Left lung (tissue), 10 donors: ENCODE data around the gene CDK5. TPM values are rescaled to one million over a fixed set of nuclear protein-coding genes. Genes with fewer than 3 reads are reported as not detected.

Experiments used
- ATAC-seq: fragments of 200-7000 bp; cut with Tn5 transposase; one replicate; pipeline ENCODE4 v1.9.1; 2020; ENCODE audit warnings: moderate library complexity
- DNase-seq, 4 donors: peaks; one replicate each; pipeline ENCODE4 v3.0.0-alpha.2; 2013 to 2020
- H3K27ac ChIP-seq, 2 donors: fragments of 200-600 bp; sonication (generic) in 1 of 2; one replicate each; pipeline versions ENCODE4 v1.5.0 to v1.8.0; 2020 to 2021
- H3K27me3 ChIP-seq, 2 donors: fragments of 200-600 bp; sonication (generic) in 1 of 2; one replicate each; pipeline versions ENCODE4 v1.5.0 to v1.8.0; 2020 to 2021
- H3K36me3 ChIP-seq, 2 donors: fragments of 200-600 bp; sonication (generic) in 1 of 2; one replicate each; pipeline versions ENCODE4 v1.5.0 to v1.8.0; 2020 to 2021
- H3K4me1 ChIP-seq, 2 donors: fragments of 200-600 bp; one replicate each; pipeline ENCODE4 v1.8.0; 2021
- H3K4me3 ChIP-seq, 2 donors: fragments of 200-600 bp; sonication (generic) in 1 of 2; one replicate each; pipeline versions ENCODE4 v1.5.0 to v1.8.0; 2020 to 2021; ENCODE audit warnings: mild to moderate bottlenecking in 1 of 2
- H3K9me3 ChIP-seq, 2 donors: fragments of 200-600 bp; sonication (generic) in 1 of 2; one replicate each; pipeline versions ENCODE4 v1.5.0 to v1.8.0; 2020 to 2021
- intact Hi-C, 2 donors: fragments of 100-400 bp; cut with DNase I; formaldehyde crosslinking; loops; one replicate each; pipeline versions ENCODE4 v1.11.2 to v1.14.2; 2022
- polyA plus RNA-seq, 6 donors: library from polyadenylated mRNA; unstranded; fragments of 120-200 nt; gene quantifications; one replicate each; pipeline ENCODE4 v1.2.1, GENCODE V29; 2013; ENCODE audit not compliant: insufficient read length in 6 of 6
- total RNA-seq, 2 donors: library from RNA; stranded (reverse); fragmentation: NEBNext Ultra II Directional; extraction: Animal tissue kit (Norgen Biotek cat#: 25700); gene quantifications; one replicate each; pipeline ENCODE4 v1.2.1, GENCODE V29; 2021
- TF ChIP-seq, protein P1 (sequence below), 2 donors: fragments of 200-600 bp; sonication (generic) in 1 of 2; IDR thresholded peaks; one replicate each; pipeline versions ENCODE4 v1.5.0 to v1.8.0; 2021; ENCODE audit warnings: antibody characterized with exemption in 2 of 2
- donor health status: DM: no; HTN: yes; CAD: no.
- donor health status: DM: no; HTN: no; CAD: no.

CDK5 gene
- total and polyA plus RNA-seq, 8 donors: 13.8 to 17.1 (median 14.7) TPM

DNA sequence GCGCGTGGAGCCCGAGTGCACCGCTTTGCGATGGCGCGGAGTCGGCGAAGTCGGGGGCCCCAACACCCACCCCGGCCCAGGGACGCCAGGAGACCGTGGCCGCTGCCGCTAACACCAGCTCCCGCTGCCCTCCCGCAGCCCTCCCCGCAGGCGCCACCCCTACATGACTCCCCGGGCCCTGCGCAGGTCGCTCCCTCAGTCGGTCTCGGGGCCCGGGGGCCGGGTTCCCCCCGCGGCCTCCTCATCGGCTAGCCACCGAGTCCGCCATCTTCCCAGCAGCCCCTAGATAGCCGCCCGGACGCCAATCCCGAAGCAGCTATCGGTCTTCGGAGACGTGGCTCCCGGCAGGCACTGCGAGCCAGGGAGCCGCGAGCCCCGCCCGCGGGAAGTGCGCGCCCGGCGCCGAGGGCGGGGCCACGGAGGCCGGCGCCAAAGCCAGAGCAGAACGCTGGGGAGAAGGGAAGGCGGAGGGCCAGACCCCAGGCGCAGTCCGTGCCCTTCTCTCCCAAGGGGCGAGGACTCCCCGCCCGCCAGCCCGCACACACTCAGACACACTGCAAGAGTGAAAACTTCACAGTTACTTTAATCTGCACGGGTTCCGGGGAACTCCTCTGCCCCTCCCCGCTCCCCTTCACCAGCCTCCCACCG lies 22.9 kb upstream of the CDK5 start, which contains the start of gene FASTK:
FASTK (minus strand) TSS at position 288 of the 648 bp plus-strand sequence; CDS start at position 245, 43 bp downstream.
- intact Hi-C loops: no loop called here
- TF ChIP-seq, protein P1, sequence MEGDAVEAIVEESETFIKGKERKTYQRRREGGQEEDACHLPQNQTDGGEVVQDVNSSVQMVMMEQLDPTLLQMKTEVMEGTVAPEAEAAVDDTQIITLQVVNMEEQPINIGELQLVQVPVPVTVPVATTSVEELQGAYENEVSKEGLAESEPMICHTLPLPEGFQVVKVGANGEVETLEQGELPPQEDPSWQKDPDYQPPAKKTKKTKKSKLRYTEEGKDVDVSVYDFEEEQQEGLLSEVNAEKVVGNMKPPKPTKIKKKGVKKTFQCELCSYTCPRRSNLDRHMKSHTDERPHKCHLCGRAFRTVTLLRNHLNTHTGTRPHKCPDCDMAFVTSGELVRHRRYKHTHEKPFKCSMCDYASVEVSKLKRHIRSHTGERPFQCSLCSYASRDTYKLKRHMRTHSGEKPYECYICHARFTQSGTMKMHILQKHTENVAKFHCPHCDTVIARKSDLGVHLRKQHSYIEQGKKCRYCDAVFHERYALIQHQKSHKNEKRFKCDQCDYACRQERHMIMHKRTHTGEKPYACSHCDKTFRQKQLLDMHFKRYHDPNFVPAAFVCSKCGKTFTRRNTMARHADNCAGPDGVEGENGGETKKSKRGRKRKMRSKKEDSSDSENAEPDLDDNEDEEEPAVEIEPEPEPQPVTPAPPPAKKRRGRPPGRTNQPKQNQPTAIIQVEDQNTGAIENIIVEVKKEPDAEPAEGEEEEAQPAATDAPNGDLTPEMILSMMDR (IDR thresholded peaks at IDR 0.05): no peak
- Histone ChIP-seq H3K27me3 (no peaks in the 10 kb centered on the region), H3K27ac (peak within 1 kb of the TSS; percentile 91), H3K36me3 (peaks cover 0 to 18% of the 10 kb centered on the region in 2 donors), H3K4me3 (peak within 1 kb of the TSS; percentile 94 to 98), H3K9me3 (no peaks in the 10 kb centered on the region), H3K4me1 (peaks cover 39 to 67% of the 10 kb centered on the region in 2 donors)
- DNase-seq (peak; percentile 87 to 98 (median 92)), ATAC-seq (peak; percentile 91)

DNA sequence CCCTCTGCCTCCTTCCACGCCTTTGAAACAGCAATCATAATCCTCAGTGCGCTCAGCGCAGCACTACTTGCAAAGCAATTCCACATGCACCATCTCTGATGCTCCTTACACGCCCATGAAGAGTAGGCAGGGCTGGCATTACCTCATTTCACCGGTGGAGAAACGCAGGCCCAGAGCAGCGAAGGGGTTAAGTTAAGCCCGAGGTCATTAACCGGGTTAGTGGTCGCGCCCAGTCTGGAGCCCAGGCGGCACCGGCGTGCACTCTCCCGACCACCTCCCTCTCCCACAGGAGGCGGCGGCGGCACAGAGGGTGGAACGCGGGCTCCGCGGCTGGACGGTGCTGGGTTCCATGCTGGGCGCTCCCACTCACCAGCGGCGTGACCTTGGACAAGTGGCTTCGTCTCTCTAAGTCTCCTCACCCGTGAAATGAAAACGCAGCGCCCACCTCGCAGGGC lies 22.4 kb upstream of the CDK5 start:
- Histone ChIP-seq H3K27me3 (no peaks in the 10 kb centered on the region), H3K4me3 (peak overlapping the region; percentile 94 to 98), H3K27ac (peak overlapping the region; percentile 91), H3K9me3 (no peaks in the 10 kb centered on the region), H3K4me1 (peaks cover 35 to 62% of the 10 kb centered on the region in 2 donors), H3K36me3 (peaks cover 0 to 23% of the 10 kb centered on the region in 2 donors)
- ATAC-seq (peak; percentile 20), DNase-seq (no peak)
- TF ChIP-seq, protein P1 (IDR thresholded peaks at IDR 0.05): no peak
- intact Hi-C loops: no loop called here

DNA sequence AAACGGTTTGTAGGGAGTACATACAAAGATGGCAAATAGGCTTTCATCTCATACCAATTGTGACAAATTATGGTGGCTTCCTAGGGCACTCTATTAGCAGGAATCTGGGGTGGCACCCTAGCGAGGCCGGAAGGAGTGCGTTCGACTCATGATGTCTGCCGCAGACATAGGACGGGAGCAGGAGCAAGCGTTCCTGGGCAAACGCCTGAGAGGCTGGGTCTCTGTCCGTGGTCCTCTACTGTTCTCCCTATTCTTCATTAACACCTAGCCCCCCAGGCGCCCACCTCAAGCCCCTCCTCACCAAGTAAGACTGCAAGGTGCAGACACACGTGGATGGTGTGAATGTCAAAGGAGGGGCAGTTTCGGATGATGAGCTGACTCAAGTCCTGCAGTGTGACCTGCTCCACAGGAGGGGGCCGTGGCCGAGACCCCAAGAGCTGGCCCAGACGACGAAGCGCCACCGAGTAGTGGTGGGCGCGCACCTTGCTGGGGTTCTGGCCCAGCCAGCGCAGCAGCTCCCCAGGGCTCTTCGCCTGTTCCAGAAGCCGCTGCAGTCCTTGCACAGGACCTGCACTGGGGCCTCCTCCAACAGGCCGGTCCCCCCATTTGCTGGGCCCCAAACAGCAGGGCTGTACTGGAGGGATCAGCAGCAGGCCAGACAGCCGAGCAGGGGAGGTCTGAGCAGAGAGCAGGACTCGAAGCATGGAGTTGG lies 21.7 kb upstream of the CDK5 start:
- no peaks in the 10 kb centered on the region for H3K9me3 ChIP-seq
- peaks cover 35 to 56% of the 10 kb centered on the region in 2 donors for H3K4me1 ChIP-seq
- H3K4me3 ChIP-seq: peak overlapping the region; percentile 94 to 98
- peaks cover 5 to 30% of the 10 kb centered on the region in 2 donors for H3K36me3 ChIP-seq
- DNase-seq (peak in 1 of 4 donors; percentile 76), ATAC-seq (no peak)
- peak overlapping the region in 1 of 2 donors; percentile 91 for H3K27ac ChIP-seq
- TF ChIP-seq, protein P1 (IDR thresholded peaks at IDR 0.05): no peak
- intact Hi-C loops: no loop called here
- H3K27me3 ChIP-seq: no peaks in the 10 kb centered on the region

DNA sequence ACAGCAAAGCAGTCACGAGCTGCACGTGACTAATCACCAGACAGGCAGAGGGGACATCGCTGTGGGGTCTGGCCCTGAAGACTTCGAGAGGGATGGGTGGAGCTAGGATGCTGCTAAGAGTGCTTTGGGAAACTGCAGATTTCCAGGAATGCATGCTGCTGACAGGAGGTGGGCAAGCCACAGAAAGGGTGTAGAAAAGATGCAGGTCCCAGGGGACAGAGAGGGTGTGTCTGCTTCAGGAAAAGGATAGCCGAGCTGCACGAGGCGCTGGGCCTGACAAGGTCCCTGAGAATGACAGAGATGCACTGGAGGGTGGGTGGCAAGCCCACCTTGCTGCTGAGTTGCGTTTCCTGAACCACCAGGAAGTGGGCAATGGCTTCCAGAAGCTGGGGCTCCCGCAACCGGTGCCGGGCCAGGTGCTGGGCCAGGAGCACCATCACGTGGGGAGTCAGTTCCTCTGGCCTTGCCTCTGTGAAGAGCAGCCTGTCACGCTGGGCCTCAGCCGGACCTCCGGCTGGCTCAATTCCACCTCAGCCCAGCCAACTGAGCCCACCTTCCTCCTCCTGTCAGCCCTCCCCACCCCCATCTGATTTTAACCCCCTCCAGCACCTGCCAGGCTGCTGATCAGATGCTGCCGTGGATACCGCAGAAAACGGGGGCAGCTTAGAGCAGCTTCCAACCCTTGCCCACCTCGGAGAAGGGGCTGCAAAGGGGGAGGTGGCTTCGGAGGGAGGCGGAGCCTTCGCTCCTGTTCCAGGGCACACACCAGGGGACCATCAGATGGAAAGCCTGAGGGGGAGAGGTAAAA lies 20.7 kb upstream of the CDK5 start:
- Histone ChIP-seq H3K9me3 (no peaks in the 10 kb centered on the region), H3K4me1 (peaks cover 35 to 47% of the 10 kb centered on the region in 2 donors), H3K27ac (peak overlapping the region in 1 of 2 donors; percentile 31), H3K4me3 (no peak overlapping the region), H3K27me3 (no peaks in the 10 kb centered on the region), H3K36me3 (peaks cover 5 to 40% of the 10 kb centered on the region in 2 donors)
- intact Hi-C loops: no loop called here
- DNase-seq (peak in 1 of 4 donors; percentile 79), ATAC-seq (no peak)
- TF ChIP-seq, protein P1 (IDR thresholded peaks at IDR 0.05): no peak
